ENCODE measurements around the gene ZNF133. TPM values are rescaled to one million over a fixed set of nuclear protein-coding genes. Genes with fewer than 3 reads are reported as not detected.

ZNF133 gene
- total RNA-seq, 1 donor from 2014 or later: 27.3 TPM

DNA sequence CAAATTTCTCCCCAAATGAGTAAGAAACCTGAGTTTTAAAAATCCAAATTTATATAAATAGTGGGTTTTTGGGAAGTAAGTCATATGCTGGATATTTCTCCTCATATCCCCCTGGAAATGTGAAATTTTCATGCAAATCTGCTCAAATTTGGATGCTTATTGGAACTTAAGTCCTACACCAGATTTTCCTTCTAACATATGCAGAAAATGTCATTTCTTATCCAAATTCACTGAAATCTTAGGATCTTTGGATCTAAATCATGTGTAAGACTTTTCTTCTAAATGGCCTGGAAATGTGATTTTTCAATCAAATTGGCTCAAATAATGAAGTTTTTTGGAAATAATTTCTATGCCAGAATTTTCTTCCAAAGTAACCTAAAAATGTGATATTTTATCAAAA is 33.0 kb downstream of the ZNF133 start:
- no peaks in the 10 kb centered on the region for H3K27me3 Mint-ChIP-seq (ENCODE audit: unreplicated experiment)
- DNase-seq: no peak
- peaks cover 2% of the 10 kb centered on the region for H3K9me3 Mint-ChIP-seq (ENCODE audit: unreplicated experiment)
- no peaks in the 10 kb centered on the region for H3K4me1 Mint-ChIP-seq (ENCODE audit: low read depth, unreplicated experiment)
- peaks cover 4% of the 10 kb centered on the region for H3K36me3 Mint-ChIP-seq (ENCODE audit: unreplicated experiment)
- no peak overlapping the region for H3K4me3 Mint-ChIP-seq (ENCODE audit: unreplicated experiment)
- no peak overlapping the region for H3K27ac Mint-ChIP-seq (ENCODE audit: unreplicated experiment)
- TF ChIP-seq, protein P1, sequence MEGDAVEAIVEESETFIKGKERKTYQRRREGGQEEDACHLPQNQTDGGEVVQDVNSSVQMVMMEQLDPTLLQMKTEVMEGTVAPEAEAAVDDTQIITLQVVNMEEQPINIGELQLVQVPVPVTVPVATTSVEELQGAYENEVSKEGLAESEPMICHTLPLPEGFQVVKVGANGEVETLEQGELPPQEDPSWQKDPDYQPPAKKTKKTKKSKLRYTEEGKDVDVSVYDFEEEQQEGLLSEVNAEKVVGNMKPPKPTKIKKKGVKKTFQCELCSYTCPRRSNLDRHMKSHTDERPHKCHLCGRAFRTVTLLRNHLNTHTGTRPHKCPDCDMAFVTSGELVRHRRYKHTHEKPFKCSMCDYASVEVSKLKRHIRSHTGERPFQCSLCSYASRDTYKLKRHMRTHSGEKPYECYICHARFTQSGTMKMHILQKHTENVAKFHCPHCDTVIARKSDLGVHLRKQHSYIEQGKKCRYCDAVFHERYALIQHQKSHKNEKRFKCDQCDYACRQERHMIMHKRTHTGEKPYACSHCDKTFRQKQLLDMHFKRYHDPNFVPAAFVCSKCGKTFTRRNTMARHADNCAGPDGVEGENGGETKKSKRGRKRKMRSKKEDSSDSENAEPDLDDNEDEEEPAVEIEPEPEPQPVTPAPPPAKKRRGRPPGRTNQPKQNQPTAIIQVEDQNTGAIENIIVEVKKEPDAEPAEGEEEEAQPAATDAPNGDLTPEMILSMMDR (IDR thresholded peaks at IDR 0.05; ENCODE audit: partially characterized antibody, unreplicated experiment): no peak

DNA sequence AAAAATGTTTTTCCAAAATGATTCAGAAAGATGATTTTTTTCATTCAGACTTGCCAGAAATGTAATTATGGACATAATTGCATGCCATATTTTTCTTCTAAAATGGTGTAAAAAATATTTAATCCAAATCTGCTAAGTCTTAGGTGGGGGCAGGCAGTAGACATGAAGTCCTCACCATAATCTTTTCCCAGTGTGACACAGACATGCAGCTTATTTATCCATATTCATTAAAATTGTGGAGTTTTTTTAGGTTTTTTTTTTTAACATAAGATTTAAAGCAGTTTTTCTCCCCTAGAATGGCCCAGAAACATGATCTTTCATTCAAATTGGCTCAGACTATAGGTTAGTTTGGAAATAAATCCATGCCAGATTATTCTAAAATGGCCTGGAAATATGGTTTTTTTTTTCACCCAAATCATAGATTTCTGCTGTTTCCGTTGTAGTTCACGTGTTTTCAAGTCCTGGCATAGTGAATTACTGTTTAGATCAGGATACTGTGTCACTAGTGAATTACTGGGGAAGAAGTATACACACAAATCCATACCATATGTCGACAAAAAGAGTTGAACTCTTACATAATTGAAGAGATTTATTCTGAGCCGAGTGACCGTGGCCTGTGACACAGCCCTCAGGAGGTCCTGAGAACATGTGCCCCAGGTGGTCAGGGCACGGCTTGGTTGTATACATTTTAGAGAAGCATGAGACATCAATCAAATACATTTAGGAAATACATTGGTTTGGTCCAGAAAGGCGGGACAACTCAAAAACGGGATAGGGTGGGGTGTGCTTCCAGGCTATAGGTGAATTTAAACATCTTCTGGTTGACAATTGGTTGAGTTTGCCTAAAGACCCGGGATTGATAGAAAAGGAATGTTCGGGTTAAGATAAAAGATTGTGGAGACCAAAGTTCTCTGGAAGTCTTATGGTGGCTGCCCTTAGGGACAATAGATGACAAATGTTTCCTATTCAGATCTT is 33.9 kb downstream of the ZNF133 start:
- TF ChIP-seq, protein P1 (IDR thresholded peaks at IDR 0.05; ENCODE audit: partially characterized antibody, unreplicated experiment): no peak
- H3K4me1 Mint-ChIP-seq (ENCODE audit: low read depth, unreplicated experiment): no peaks in the 10 kb centered on the region
- H3K36me3 Mint-ChIP-seq (ENCODE audit: unreplicated experiment): peaks cover 2% of the 10 kb centered on the region
- no peak for DNase-seq
- H3K4me3 Mint-ChIP-seq (ENCODE audit: unreplicated experiment): no peak overlapping the region
- H3K9me3 Mint-ChIP-seq (ENCODE audit: unreplicated experiment): peaks cover 3% of the 10 kb centered on the region
- H3K27me3 Mint-ChIP-seq (ENCODE audit: unreplicated experiment): no peaks in the 10 kb centered on the region
- no peak overlapping the region for H3K27ac Mint-ChIP-seq (ENCODE audit: unreplicated experiment)

DNA sequence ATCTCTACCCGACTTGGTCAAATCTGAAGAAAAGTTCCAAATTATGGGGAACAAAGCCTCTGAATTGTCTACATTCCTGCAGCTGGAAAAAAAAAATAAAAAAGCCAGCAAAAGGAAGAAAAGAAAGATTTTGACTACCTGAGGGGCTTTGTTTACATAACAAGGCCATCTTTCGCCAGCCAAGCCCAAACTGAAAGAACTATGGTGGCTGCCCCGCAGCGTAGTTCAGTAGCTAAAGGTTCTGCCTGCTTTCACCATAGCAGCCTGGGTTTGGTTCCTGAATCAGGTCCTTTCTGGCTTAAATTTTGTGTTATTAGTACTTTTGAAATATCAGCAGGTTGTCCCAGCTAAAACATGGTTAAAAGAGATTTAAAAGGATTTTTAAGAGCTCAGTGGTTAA is 35.4 kb downstream of the ZNF133 start:
- TF ChIP-seq, protein P1 (IDR thresholded peaks at IDR 0.05; ENCODE audit: partially characterized antibody, unreplicated experiment): no peak

DNA sequence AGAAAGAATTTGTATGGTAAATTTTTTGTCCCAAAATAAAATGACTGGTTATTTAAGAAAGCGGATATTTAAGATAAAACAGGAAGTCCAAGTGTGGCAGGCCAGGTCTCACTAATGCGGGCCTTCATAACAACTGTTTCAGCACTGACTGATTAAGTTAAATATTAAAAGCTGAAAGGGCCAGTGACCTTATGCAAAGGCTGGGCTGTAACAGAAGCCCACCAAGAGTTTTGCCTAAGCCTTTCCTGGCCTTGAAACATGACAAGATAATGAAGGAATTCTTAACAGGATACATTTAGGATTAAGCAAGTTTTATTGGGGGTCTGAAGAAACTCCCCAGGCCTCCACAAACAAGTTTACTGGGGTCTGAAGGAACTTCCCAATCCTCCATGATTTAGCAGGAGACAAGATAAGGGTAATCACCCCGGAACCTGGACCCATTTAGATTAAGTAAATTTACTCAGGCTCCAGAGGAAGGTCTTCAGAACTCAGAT is 36.3 kb downstream of the ZNF133 start:
- Mint-ChIP-seq H3K4me1 (ENCODE audit: low read depth, unreplicated experiment) (no peaks in the 10 kb centered on the region), H3K27ac (ENCODE audit: unreplicated experiment) (no peak overlapping the region), H3K9me3 (ENCODE audit: unreplicated experiment) (peaks cover 3% of the 10 kb centered on the region), H3K36me3 (ENCODE audit: unreplicated experiment) (peaks cover 4% of the 10 kb centered on the region), H3K4me3 (ENCODE audit: unreplicated experiment) (no peak overlapping the region), H3K27me3 (ENCODE audit: unreplicated experiment) (no peaks in the 10 kb centered on the region)
- TF ChIP-seq, protein P1 (IDR thresholded peaks at IDR 0.05; ENCODE audit: partially characterized antibody, unreplicated experiment): no peak
- no peak for DNase-seq

More for the DNA sequence above, 35.4 kb downstream of the ZNF133 start:
- DNase-seq: no peak
- H3K4me3 Mint-ChIP-seq (ENCODE audit: unreplicated experiment): no peak overlapping the region
- no peaks in the 10 kb centered on the region for H3K27me3 Mint-ChIP-seq (ENCODE audit: unreplicated experiment)
- H3K4me1 Mint-ChIP-seq (ENCODE audit: low read depth, unreplicated experiment): no peaks in the 10 kb centered on the region
- peaks cover 3% of the 10 kb centered on the region for H3K36me3 Mint-ChIP-seq (ENCODE audit: unreplicated experiment)
- no peak overlapping the region for H3K27ac Mint-ChIP-seq (ENCODE audit: unreplicated experiment)
- peaks cover 3% of the 10 kb centered on the region for H3K9me3 Mint-ChIP-seq (ENCODE audit: unreplicated experiment)

DNA sequence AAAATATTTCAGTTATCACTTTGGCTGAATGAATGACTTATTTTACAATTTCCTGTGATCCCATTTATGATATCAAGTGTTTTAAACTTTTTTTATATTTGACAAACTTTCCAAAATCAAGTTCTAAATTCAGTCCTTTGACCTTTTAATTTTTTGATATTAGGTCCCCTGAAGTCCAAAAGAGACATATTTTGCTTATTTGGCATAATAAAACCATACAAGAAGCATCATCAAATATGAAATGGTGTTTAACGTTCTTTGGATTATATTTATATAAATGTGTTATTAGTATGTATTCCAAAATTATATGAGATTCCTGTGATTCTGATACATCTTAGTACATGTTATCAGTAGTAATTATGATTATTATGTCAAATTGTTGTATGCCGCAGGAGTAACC is 38.7 kb downstream of the ZNF133 start:
- H3K9me3 Mint-ChIP-seq (ENCODE audit: unreplicated experiment): peaks cover 9% of the 10 kb centered on the region
- no peak overlapping the region for H3K27ac Mint-ChIP-seq (ENCODE audit: unreplicated experiment)
- TF ChIP-seq, protein P1 (IDR thresholded peaks at IDR 0.05; ENCODE audit: partially characterized antibody, unreplicated experiment): no peak
- H3K4me1 Mint-ChIP-seq (ENCODE audit: low read depth, unreplicated experiment): no peaks in the 10 kb centered on the region
- peaks cover 2% of the 10 kb centered on the region for H3K27me3 Mint-ChIP-seq (ENCODE audit: unreplicated experiment)
- H3K4me3 Mint-ChIP-seq (ENCODE audit: unreplicated experiment): no peak overlapping the region
- no peak for DNase-seq
- H3K36me3 Mint-ChIP-seq (ENCODE audit: unreplicated experiment): peaks cover 26% of the 10 kb centered on the region

All from glutamatergic neuron (in vitro differentiated cells).